ENCODE measurements around the gene HELB. TPM values are rescaled to one million over a fixed set of nuclear protein-coding genes. Genes with fewer than 3 reads are reported as not detected.

HELB gene
- total and polyA plus RNA-seq, 4 donors, result 0.63 to 16.4 (median 2.5) TPM

DNA sequence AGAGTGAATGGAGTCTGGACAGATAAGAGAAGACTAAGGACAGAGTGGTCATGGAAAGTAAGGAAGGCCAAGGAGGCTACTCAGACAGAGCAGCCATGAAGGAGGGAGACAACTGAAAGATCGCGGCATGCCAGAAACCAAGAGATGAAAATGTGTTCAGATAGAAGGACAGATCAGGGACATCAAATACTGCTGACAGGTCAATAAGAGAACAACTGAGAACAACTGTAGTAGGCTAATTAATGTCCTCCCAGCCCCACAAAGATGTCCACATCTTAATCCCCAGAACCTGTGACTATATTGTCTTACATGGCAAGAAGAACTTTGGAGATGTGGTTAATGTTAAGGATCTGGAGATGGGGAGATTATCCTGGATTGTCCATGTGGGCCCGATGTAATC, 15.0 kb upstream of the HELB start:
- H3K4me1 ChIP-seq (ENCODE audit: control insufficient read depth in 5 of 5, insufficient read depth in 5 of 5, low read length in 5 of 5), result no peaks in the 10 kb centered on the region
- no peaks in the 10 kb centered on the region for H3K27me3 ChIP-seq (ENCODE audit: control insufficient read depth in 3 of 3, insufficient read depth in 3 of 3, low read length in 2 of 3)
- DNase-seq (no peak), ATAC-seq (ENCODE audit: insufficient read depth, low FRiP score) (no peak)
- H3K9ac ChIP-seq (ENCODE audit: insufficient read depth in 1 of 2, low read length in 2 of 2), result no peak overlapping the region
- WGBS, 2 donors, result 95 to 97% methylated on average over 3 of the region's 3 CpGs
- H3K4me3 ChIP-seq, result no peak overlapping the region
- H3K27ac ChIP-seq (ENCODE audit: low read depth in 1 of 2, low read length in 1 of 2), result no peak overlapping the region
- H3K9me3 ChIP-seq (ENCODE audit: control insufficient read depth in 4 of 4, insufficient read depth in 3 of 4, low read length in 3 of 4), result no peaks in the 10 kb centered on the region
- TF ChIP-seq, protein P1, sequence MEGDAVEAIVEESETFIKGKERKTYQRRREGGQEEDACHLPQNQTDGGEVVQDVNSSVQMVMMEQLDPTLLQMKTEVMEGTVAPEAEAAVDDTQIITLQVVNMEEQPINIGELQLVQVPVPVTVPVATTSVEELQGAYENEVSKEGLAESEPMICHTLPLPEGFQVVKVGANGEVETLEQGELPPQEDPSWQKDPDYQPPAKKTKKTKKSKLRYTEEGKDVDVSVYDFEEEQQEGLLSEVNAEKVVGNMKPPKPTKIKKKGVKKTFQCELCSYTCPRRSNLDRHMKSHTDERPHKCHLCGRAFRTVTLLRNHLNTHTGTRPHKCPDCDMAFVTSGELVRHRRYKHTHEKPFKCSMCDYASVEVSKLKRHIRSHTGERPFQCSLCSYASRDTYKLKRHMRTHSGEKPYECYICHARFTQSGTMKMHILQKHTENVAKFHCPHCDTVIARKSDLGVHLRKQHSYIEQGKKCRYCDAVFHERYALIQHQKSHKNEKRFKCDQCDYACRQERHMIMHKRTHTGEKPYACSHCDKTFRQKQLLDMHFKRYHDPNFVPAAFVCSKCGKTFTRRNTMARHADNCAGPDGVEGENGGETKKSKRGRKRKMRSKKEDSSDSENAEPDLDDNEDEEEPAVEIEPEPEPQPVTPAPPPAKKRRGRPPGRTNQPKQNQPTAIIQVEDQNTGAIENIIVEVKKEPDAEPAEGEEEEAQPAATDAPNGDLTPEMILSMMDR (IDR thresholded peaks at IDR 0.05; ENCODE audit: control extremely low read depth, extremely low read depth), result no peak
- no peaks in the 10 kb centered on the region for H3K36me3 ChIP-seq (ENCODE audit: control insufficient read depth in 4 of 4, insufficient read depth in 4 of 4, low read length in 4 of 4)

GRCh38 chr12:66288121-66288520, 14.2 kb upstream of the HELB start:
- 78% methylated on average over 5 of the region's 5 CpGs for WGBS, 2 donors
- no peak for ATAC-seq (ENCODE audit: insufficient read depth, low FRiP score)
- TF ChIP-seq, protein P1 (IDR thresholded peaks at IDR 0.05; ENCODE audit: control extremely low read depth, extremely low read depth), result no peak
- H3K27me3 ChIP-seq (ENCODE audit: control insufficient read depth in 3 of 3, insufficient read depth in 3 of 3, low read length in 2 of 3), result no peaks in the 10 kb centered on the region
- H3K4me1 ChIP-seq (ENCODE audit: control insufficient read depth in 5 of 5, insufficient read depth in 5 of 5, low read length in 5 of 5), result no peaks in the 10 kb centered on the region
- no peak overlapping the region for H3K27ac ChIP-seq (ENCODE audit: low read depth in 1 of 2, low read length in 1 of 2)
- no peak for DNase-seq
- no peaks in the 10 kb centered on the region for H3K36me3 ChIP-seq (ENCODE audit: control insufficient read depth in 4 of 4, insufficient read depth in 4 of 4, low read length in 4 of 4)
- no peaks in the 10 kb centered on the region for H3K9me3 ChIP-seq (ENCODE audit: control insufficient read depth in 4 of 4, insufficient read depth in 3 of 4, low read length in 3 of 4)
- no peak overlapping the region for H3K4me3 ChIP-seq
- no peak overlapping the region for H3K9ac ChIP-seq (ENCODE audit: insufficient read depth in 1 of 2, low read length in 2 of 2)

DNA sequence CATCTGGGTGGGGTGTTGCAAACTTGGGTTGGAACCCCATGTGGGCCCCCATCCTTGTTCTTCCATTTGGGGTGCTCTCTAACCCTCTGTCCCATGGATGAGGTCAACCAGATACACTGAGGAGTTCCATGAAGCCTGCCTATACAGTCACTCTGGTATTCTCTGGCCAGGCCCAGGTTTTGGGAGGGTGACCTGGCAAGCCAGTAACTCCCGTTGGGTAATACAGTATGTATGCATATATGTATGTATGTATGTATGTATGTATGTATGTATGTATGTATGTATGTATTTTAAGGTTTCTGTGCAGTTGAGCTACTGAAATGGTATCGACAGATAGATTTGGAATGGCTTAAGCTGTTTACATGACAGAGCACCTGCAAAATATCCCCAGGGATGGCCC, 12.8 kb upstream of the HELB start:
- H3K36me3 ChIP-seq (ENCODE audit: control insufficient read depth in 4 of 4, insufficient read depth in 4 of 4, low read length in 4 of 4), result no peaks in the 10 kb centered on the region
- H3K4me3 ChIP-seq, result no peak overlapping the region
- TF ChIP-seq, protein P1 (IDR thresholded peaks at IDR 0.05; ENCODE audit: control extremely low read depth, extremely low read depth), result no peak
- no peaks in the 10 kb centered on the region for H3K9me3 ChIP-seq (ENCODE audit: control insufficient read depth in 4 of 4, insufficient read depth in 3 of 4, low read length in 3 of 4)
- no peak overlapping the region for H3K27ac ChIP-seq (ENCODE audit: low read depth in 1 of 2, low read length in 1 of 2)
- no peaks in the 10 kb centered on the region for H3K4me1 ChIP-seq (ENCODE audit: control insufficient read depth in 5 of 5, insufficient read depth in 5 of 5, low read length in 5 of 5)
- no peaks in the 10 kb centered on the region for H3K27me3 ChIP-seq (ENCODE audit: control insufficient read depth in 3 of 3, insufficient read depth in 3 of 3, low read length in 2 of 3)
- H3K9ac ChIP-seq (ENCODE audit: insufficient read depth in 1 of 2, low read length in 2 of 2), result no peak overlapping the region
- no peak for ATAC-seq (ENCODE audit: insufficient read depth, low FRiP score)
- DNase-seq, result no peak
- 92 to 94% methylated on average over 2 of the region's 2 CpGs for WGBS, 2 donors

DNA sequence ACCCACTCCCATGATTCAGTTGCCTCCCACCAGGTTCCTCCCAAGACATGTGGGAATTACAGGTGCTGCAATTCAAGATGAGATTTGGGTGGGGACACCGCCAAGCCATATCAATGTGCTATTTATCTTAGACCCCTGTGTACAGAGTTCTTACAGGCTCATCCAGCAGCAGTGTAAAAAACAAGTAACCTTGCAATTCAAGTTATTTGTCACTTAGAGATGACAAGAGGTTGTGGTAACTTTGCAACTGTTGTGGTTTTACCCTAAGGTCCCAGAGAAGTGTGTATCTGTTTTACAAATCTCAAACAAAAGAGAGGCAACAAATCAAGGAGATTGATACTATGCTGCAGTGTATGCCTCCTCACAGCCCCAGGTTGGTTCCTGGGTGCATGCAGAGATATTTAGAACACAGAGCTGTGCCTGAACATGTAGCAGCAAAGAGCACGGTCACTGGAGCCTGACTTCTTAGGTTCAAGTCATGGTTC, 11.5 kb upstream of the HELB start:
- H3K4me1 ChIP-seq (ENCODE audit: control insufficient read depth in 5 of 5, insufficient read depth in 5 of 5, low read length in 5 of 5), result no peaks in the 10 kb centered on the region
- WGBS, 2 donors, result 79 to 87% methylated on average over 2 of the region's 2 CpGs
- no peak for ATAC-seq (ENCODE audit: insufficient read depth, low FRiP score)

More for the DNA sequence above, 11.5 kb upstream of the HELB start:
- DNase-seq, result no peak
- Histone ChIP-seq H3K4me3 (no peak overlapping the region), H3K9me3 (ENCODE audit: control insufficient read depth in 4 of 4, insufficient read depth in 3 of 4, low read length in 3 of 4) (no peaks in the 10 kb centered on the region), H3K36me3 (ENCODE audit: control insufficient read depth in 4 of 4, insufficient read depth in 4 of 4, low read length in 4 of 4) (no peaks in the 10 kb centered on the region), H3K9ac (ENCODE audit: insufficient read depth in 1 of 2, low read length in 2 of 2) (no peak overlapping the region), H3K27ac (ENCODE audit: low read depth in 1 of 2, low read length in 1 of 2) (no peak overlapping the region), H3K27me3 (ENCODE audit: control insufficient read depth in 3 of 3, insufficient read depth in 3 of 3, low read length in 2 of 3) (no peaks in the 10 kb centered on the region)
- TF ChIP-seq, protein P1 (IDR thresholded peaks at IDR 0.05; ENCODE audit: control extremely low read depth, extremely low read depth), result no peak
